ENCODE data around the gene SEZ6. TPM values are rescaled to one million over a fixed set of nuclear protein-coding genes. Genes with fewer than 3 reads are reported as not detected.

The SEZ6 gene
- polyA plus RNA-seq, 3 donors, result 0.17 to 0.33 (median 0.18) TPM

- peak overlapping the region in 1 of 2 donors; percentile 60 for H3K4me3 Mint-ChIP-seq
- no peak for DNase-seq
- WGBS (ENCODE audit: insufficient coverage), result 75% methylated on average over 2 of the region's 2 CpGs
- Histone ChIP-seq H3K79me2 (ENCODE audit: insufficient read depth, low read length) (no peaks in the 10 kb centered on the region), H3K9ac (ENCODE audit: insufficient read depth, low read length, poor library complexity, severe bottlenecking) (no peak overlapping the region), H3K27ac (ENCODE audit: low read depth in 1 of 2, low read length in 2 of 2) (no peak overlapping the region), H4K20me1 (ENCODE audit: insufficient read depth, low read length) (no peaks in the 10 kb centered on the region), H2AFZ (ENCODE audit: insufficient read depth, low read depth, low read length, poor library complexity, severe bottlenecking) (no peak overlapping the region), H3K36me3 (replicated peaks in 1 of 2; ENCODE audit: control insufficient read depth in 1 of 2, insufficient read depth in 2 of 2, low read length in 2 of 2) (no peaks in the 10 kb centered on the region), H3K4me3 (replicated peaks in 1 of 3; ENCODE audit: low read depth in 2 of 3, low read length in 3 of 3) (no peak overlapping the region), H3K9me3 (replicated peaks in 1 of 2; ENCODE audit: control insufficient read depth in 1 of 2, insufficient read depth in 1 of 2, low read length in 2 of 2) (peaks cover 0 to 12% of the 10 kb centered on the region in 2 donors), H3K4me2 (replicated peaks; ENCODE audit: extremely low read depth, low read length, poor library complexity, severe bottlenecking) (no peak overlapping the region), H3K27me3 (ENCODE audit: control insufficient read depth in 2 of 2, insufficient read depth in 2 of 2, low read length in 2 of 2) (peaks cover 31 to 70% of the 10 kb centered on the region in 2 donors), H3K4me1 (ENCODE audit: control insufficient read depth in 1 of 2, insufficient read depth in 2 of 2, low read length in 2 of 2) (no peaks in the 10 kb centered on the region)
- H3K27ac Mint-ChIP-seq, result no peak overlapping the region
- peaks cover 2% of the 10 kb centered on the region for H3K4me1 Mint-ChIP-seq
- no peak for TF ChIP-seq CTCF (IDR thresholded peaks at IDR 0.05)
- peaks cover 0 to 13% (median 7%) of the 10 kb centered on the region in 7 donors for H3K9me3 Mint-ChIP-seq
- intact Hi-C loops (cut with micrococcal nuclease), result loop anchor here in 1 of 2 donors (5.0 kb wide), 1 partner anchor 40 kb away; no protein-coding TSS in a partner anchor
- no peaks in the 10 kb centered on the region for H3K36me3 Mint-ChIP-seq
- H3K27me3 Mint-ChIP-seq (ENCODE audit: low read depth in 3 of 3), result peaks cover 61 to 79% (median 63%) of the 10 kb centered on the region in 3 donors
Observed at GRCh38 chr17:29007456-29007855, 1.6 kb upstream of the SEZ6 start.

GRCh38 chr17:29004081-29004692 lies 1.6 kb downstream of the SEZ6 start:
- Histone ChIP-seq H3K9me3 (replicated peaks in 1 of 2; ENCODE audit: control insufficient read depth in 1 of 2, insufficient read depth in 1 of 2, low read length in 2 of 2) (peaks cover 0 to 12% of the 10 kb centered on the region in 2 donors), H3K27ac (ENCODE audit: low read depth in 1 of 2, low read length in 2 of 2) (no peak overlapping the region), H3K27me3 (ENCODE audit: control insufficient read depth in 2 of 2, insufficient read depth in 2 of 2, low read length in 2 of 2) (peaks cover 31 to 68% of the 10 kb centered on the region in 2 donors), H3K36me3 (replicated peaks in 1 of 2; ENCODE audit: control insufficient read depth in 1 of 2, insufficient read depth in 2 of 2, low read length in 2 of 2) (no peaks in the 10 kb centered on the region), H4K20me1 (ENCODE audit: insufficient read depth, low read length) (no peaks in the 10 kb centered on the region), H3K4me3 (replicated peaks in 1 of 3; ENCODE audit: low read depth in 2 of 3, low read length in 3 of 3) (no peak overlapping the region), H3K79me2 (ENCODE audit: insufficient read depth, low read length) (no peaks in the 10 kb centered on the region), H3K4me1 (ENCODE audit: control insufficient read depth in 1 of 2, insufficient read depth in 2 of 2, low read length in 2 of 2) (no peaks in the 10 kb centered on the region), H3K4me2 (replicated peaks; ENCODE audit: extremely low read depth, low read length, poor library complexity, severe bottlenecking) (no peak overlapping the region), H2AFZ (ENCODE audit: insufficient read depth, low read depth, low read length, poor library complexity, severe bottlenecking) (no peak overlapping the region), H3K9ac (ENCODE audit: insufficient read depth, low read length, poor library complexity, severe bottlenecking) (no peak overlapping the region)
- no peak for TF ChIP-seq CTCF (IDR thresholded peaks at IDR 0.05)
- 60% methylated on average over 17 of the region's 20 CpGs for WGBS (ENCODE audit: insufficient coverage)
- Mint-ChIP-seq H3K4me1 (no peaks in the 10 kb centered on the region), H3K9me3 (peaks cover 0 to 15% (median 7%) of the 10 kb centered on the region in 7 donors), H3K4me3 (peak overlapping the region in 1 of 2 donors; percentile 85), H3K36me3 (no peaks in the 10 kb centered on the region), H3K27me3 (ENCODE audit: low read depth in 3 of 3) (peaks cover 59 to 66% (median 60%) of the 10 kb centered on the region in 3 donors), H3K27ac (no peak overlapping the region)
- intact Hi-C loops (cut with micrococcal nuclease), result no loop called here
- DNase-seq, result no peak

All from CD14-positive monocyte (primary cell).